GM04504 (cell line): ENCODE measurements around the gene TMEM125.

ENCODE experiments used
- DNase-seq: peaks from one replicate; pipeline ENCODE4 v3.0.0-alpha.2; 2012; ENCODE audit warnings: low read depth

The TMEM125 gene

DNA sequence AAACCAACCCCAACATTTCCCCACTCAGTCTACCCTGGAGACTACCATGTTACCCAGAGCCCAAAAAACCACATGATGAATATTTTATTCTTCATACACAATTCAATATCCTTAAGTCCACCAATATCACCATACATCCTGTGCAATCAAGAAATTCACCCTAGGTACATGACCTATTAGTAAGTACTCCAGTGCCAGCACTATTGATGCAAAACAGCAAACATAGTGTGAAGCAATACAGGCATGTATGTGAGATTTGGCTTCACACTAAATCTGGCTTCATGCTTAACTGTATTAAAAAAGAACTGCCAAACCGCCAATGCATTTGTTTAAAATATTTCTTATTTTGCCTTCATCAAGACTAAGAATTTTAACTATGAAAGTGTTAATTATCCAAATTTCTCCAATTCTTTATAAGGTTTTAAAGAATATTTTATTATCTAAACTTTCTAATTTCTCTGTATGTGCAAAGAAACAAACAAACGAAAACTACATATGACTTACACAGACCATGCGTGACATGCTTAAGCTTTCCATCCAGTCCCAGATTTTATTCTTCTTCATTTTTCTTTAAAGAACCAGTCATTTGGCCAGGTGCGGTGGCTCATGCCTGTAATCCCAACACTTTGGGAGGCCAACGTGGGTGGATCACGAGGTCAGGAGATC, 22.4 kb upstream of the TMEM125 start:
- no peak for DNase-seq

DNA sequence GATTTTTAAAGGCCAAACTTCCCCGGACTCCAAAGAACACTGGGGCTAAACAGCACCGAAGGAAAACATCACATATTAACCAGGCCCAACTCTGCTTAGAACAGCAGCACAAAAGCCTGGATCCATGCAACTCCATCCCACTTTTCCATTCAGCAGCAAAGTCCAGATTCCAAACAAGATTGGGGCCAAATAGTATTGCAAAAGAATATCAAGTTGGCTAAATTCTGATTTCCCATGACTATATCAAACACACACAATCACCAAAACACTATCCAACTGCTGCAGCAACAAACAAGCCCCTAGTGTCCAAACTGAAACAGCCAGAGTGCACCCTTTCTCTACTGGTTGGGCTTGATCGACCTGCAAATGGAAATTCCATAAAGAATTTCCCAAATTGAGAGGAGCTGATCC, 19.4 kb upstream of the TMEM125 start:
- DNase-seq, result no peak

DNA sequence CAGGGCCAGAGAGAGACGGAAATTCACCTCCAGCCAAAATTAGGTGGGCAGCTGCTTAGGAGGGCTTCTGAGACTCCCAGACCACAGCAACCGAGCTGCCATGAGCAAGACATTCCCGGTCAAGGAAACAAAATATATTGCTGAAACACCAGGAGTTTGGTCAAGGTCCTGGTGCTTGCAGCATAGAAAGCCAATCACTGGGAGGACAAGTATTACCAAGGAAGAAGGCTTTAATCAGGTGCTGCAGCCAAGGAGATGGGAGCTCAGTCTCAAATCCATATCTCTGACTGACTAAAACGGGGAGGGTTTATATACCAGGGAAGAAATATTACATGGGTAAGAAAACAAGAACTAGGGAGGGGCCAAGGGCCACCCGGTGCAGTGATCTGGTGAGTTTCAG, 18.8 kb upstream of the TMEM125 start:
- DNase-seq, result no peak

- no peak for DNase-seq
These were observed 17.6 kb upstream of the TMEM125 start for GRCh38 chr1:43252225-43252624.

GRCh38 chr1:43253173-43253572, 16.6 kb upstream of the TMEM125 start:
- no peak for DNase-seq

- DNase-seq, result no peak
These were observed 15.9 kb upstream of the TMEM125 start for GRCh38 chr1:43253876-43254275.

- no peak for DNase-seq
These were observed 14.2 kb upstream of the TMEM125 start for GRCh38 chr1:43255438-43256210.

DNA sequence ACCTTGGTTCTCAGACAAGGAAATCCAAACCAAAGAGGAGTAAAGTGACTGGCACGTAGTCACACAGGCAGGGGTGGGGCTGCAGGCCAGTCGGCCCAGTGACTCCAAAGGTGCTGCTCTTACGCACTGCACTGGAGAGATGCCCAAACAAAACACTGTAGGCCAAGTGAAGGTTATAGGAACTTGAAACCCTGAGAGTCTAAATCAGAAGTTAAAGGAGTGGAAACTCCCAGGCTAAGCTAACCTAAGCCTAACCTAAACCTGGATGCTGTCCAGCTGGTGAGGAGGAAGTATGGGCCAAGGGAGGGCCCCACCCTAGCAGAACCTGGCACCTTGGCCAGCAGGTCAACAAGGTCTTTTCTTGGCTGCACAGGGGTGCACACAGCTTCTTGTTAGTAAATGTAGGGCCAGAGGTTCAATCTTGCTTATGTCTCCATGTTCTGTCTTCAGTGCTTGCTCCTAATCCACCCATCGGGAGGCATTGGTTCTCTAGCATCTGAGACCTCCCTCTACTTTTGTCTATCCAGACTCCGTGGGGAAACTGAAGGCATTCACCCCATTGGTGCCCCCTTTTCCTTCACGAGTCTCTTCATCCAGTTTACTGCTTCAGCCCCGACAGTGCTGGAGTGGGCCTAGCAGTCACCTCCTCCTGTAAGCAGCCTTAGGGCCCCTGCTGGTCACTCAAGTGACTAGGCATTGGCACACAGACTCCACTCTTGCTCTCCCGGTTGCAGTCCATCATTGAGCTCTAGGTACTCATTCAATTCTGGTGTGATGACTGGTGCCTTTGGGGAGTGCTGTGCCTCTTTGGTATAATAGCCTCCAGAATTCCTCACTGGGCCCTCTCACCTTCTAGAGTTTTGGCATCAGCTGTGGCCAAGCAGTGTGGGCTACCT, 12.9 kb upstream of the TMEM125 start:
- DNase-seq, result no peak

GRCh38 chr1:43258370-43258769, 11.4 kb upstream of the TMEM125 start:
- DNase-seq, result no peak

DNA sequence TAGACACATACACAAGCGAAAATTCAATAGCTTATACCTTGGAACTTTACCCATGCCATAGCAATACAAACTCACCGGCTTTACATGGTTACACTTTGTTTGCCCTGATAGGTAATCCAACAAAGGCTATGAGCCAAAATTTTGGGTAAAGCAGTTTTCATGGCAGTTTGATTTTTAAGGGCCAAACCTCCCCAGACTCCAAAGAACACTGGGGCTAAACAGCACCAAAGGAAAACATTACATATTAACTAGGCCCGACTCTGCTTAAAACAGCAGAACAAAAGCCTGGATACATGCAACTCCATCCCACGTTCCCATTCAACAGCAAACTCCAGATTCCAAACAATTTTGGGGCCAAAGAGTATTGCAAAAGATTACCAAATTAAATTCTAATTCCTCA, 4.4 kb upstream of the TMEM125 start:
- DNase-seq, result no peak

GRCh38 chr1:43266881-43267280, 2.9 kb upstream of the TMEM125 start:
- DNase-seq, result no peak

DNA sequence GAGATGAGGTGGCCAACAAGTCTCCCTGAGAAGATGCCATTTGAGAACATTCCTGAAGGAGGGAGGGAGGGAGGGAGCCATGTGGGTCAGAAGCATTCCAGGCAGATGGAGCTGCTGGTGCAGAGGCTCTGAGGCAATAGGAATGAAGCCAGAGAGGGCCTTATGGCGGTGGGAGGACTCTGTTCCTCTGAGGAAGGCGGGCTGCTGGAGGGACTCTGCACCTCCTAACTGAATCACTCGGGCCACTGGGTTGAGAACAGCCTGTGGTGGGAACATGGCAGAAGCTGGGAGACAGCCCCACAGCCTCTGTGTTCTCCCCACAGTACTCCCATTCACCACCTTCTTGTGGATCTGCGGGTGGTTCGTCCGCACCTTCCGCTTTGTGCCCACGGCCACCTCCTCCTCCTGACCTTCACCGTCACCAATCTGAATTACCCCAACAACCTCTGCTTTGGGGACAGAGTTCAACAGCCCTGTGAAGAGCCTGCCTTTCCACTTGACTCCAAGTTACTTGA, 2.4 kb upstream of the TMEM125 start:
- peak; percentile 59 for DNase-seq

GRCh38 chr1:43267818-43268425, 1.9 kb upstream of the TMEM125 start:
- DNase-seq, result no peak

DNA sequence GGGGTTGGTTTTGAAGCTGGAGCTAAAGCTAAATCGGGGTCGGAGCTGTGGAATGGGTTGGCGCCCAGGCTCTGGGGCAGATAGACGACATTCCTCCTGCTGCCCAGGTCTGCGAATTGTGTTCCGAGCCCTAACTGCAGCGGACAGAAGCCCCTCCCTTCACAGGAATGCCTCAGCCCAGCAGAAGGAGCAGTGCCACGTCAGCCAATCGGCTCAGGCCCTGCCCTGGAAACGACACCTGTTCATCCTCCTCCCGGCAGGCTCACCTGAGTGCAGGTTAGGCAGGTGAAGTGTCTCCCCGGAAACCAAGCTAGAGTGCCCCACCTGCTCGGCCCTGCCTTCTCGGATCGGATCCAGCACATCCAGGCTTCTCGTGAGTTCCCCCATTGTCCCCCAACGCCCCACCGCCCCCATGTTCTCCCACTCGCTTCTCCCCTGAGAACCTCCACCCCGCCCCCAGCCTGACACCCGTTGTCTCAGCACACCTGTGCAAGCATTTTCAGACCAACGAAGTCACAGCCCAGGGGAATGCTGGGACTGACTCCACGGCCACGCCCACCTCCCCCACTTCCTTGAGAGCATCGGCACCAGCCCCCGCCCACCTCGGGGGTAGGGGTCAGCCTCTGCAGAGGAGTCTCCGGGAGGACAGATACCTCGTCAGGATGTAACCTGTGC, 775 bp downstream of the TMEM125 start:
- DNase-seq, result no peak

DNA sequence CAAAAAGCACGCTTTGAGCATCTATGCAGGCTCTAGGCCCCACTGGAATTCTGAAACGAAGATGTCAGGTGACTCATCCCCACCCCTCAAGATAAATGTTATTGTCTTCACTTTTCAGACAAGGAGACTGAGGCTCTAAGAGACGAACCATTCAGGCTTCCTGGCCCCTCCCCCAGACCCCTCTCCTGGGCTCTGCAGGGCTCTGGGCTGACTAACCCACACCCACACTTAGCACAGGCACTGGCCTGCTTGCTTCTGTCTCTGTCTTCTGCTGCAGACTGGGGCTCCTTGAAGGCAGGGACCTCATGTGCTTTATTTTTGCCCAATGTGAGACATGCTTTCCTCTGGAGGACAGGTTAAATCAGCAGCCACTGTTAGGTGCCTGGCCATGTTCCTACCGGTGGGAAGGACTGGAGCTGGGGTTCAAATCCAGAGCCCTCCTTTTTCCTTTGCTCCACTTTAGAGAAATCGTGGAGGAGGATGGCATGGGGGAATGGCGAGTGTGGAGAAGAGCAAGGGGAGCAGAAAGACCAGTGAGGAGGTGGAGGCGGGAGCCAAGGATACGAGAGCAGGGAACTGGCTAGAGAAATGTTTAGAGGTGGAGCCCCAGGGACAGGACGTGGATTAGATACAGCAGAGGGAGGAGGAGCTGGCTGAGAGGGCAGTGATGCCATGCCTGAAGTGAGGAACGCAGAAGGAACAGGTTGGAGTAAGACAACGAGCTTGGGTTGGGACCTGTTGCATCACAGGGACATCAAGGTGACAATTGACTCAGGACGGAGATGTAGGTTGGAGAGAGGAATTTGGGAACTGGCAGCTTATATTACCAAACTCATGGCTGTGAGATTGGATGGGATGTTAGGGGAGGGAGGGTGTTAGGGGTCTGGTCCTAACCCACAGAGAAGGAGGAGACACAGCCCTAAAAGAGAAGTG, 1.7 kb downstream of the TMEM125 start:
- DNase-seq, result no peak

- DNase-seq, result no peak
These were observed 2.4 kb downstream of the TMEM125 start for GRCh38 chr1:43272161-43272560.

GRCh38 chr1:43272576-43273571, 3.1 kb downstream of the TMEM125 start:
- no peak for DNase-seq

GRCh38 chr1:43273708-43274107, 3.9 kb downstream of the TMEM125 start:
- no peak for DNase-seq
